Endothelial cell of umbilical vein (primary cell): ENCODE measurements around the gene WDR74. TPM values are rescaled to one million over a fixed set of nuclear protein-coding genes. Genes with fewer than 3 reads are reported as not detected.
"Not testable (repeated sequence)": the region's sequence is repeated elsewhere in the genome, so short reads cannot be mapped to it uniquely, and the experiment has no call there.

Experiments used
- BruUV-seq: library from RNA; stranded (reverse); fragments of 400-500 nt; replicated peaks from 2 replicates; lab custom pipeline; 2021; lab: Mats Ljungman, UMichigan
- CTCF ChIA-PET: fragments of 300-600, 350-600 bp; sonication (Branson Sonifier 250); formaldehyde crosslinking; loops from one replicate; lab custom pipeline; 2021; ENCODE audit warnings: antibody characterized with exemption, inconsistent platforms; lab: Charles Lee
- POLR2A ChIA-PET: fragments of 300-600, 350-600 bp; sonication (Branson Sonifier 250); formaldehyde crosslinking; loops from one replicate; lab custom pipeline; 2021; ENCODE audit warnings: antibody characterized with exemption, inconsistent platforms; lab: Charles Lee
- DNase-seq: peaks from one replicate; pipeline ENCODE4 v3.0.0-alpha.2; 2011; ENCODE audit warnings: low read depth, low spot score
- FAIRE-seq: peaks from 2 replicates; lab custom pipeline; 2011; peaks lifted over from hg19 to GRCh38; lab: Jason Lieb, UNC
- H2AFZ ChIP-seq: 2 replicates; pipeline ENCODE4 v1.6.0; 2012; ENCODE audit warnings: low read depth, low read length, control low read depth, inconsistent platforms
- H3K27ac ChIP-seq: 2 replicates; pipeline ENCODE4 v1.5.1; 2011; ENCODE audit warnings: low read depth, mild to moderate bottlenecking, control low read depth, low read length, moderate library complexity; ENCODE audit not compliant: insufficient read depth
- H3K27me3 ChIP-seq, 2 experiments: 2 replicates each; pipeline versions ENCODE4 v1.6.0 to v1.6.1; 2011; ENCODE audit warnings: low read length in 2 of 2, mixed read lengths in 1 of 2; ENCODE audit not compliant: control insufficient read depth in 2 of 2, insufficient read depth in 2 of 2
- H3K36me3 ChIP-seq, 2 experiments: 2 replicates in 1 of 2; 3 replicates in 1 of 2; pipeline ENCODE4 v1.5.1; 2011; ENCODE audit warnings: low read length in 2 of 2, mild to moderate bottlenecking in 1 of 2, moderate library complexity in 1 of 2; ENCODE audit not compliant: control insufficient read depth in 2 of 2, insufficient read depth in 2 of 2; ENCODE audit errors: extremely low read depth in 1 of 2
- H3K4me1 ChIP-seq: 3 replicates; pipeline ENCODE4 v1.5.1; 2011; ENCODE audit warnings: mild to moderate bottlenecking, low read length; ENCODE audit not compliant: control insufficient read depth, insufficient read depth; ENCODE audit errors: extremely low read depth
- H3K4me2 ChIP-seq: 2 replicates; pipeline ENCODE4 v1.6.1; 2011; ENCODE audit warnings: low read length, control low read depth, mixed read lengths; ENCODE audit not compliant: insufficient read depth
- H3K4me3 ChIP-seq, 3 experiments: fragments of 200-600 bp in 1 of 3; sonication (generic), shearing (Covaris generic) in 1 of 3; replicated peaks in 1 of 3; 2 replicates each; pipeline ENCODE4 v1.5.1; 2011 to 2016; ENCODE audit warnings: control low read depth in 3 of 3, low read length in 3 of 3, mild to moderate bottlenecking in 2 of 3, inconsistent platforms in 1 of 3, low read depth in 1 of 3, moderate library complexity in 1 of 3; ENCODE audit not compliant: insufficient read depth in 1 of 3
- H3K79me2 ChIP-seq: 2 replicates; pipeline ENCODE4 v1.6.0; 2012; ENCODE audit warnings: low read length, inconsistent platforms; ENCODE audit not compliant: control insufficient read depth, insufficient read depth
- H3K9ac ChIP-seq: replicated peaks from 2 replicates; pipeline ENCODE3; 2011; ENCODE audit warnings: low read length, control low read depth; ENCODE audit not compliant: insufficient read depth; ENCODE audit errors: extremely low read depth
- H3K9me1 ChIP-seq: replicated peaks from 3 replicates; pipeline ENCODE4 v1.6.0; 2011; ENCODE audit warnings: mild to moderate bottlenecking, low read length; ENCODE audit not compliant: control insufficient read depth, insufficient read depth; ENCODE audit errors: extremely low read depth
- H3K9me3 ChIP-seq: replicated peaks from 2 replicates; pipeline ENCODE4 v1.5.1; 2012; ENCODE audit warnings: low read length, inconsistent platforms; ENCODE audit not compliant: control insufficient read depth, insufficient read depth
- H4K20me1 ChIP-seq: replicated peaks from 2 replicates; pipeline ENCODE3; 2011; ENCODE audit warnings: mild to moderate bottlenecking, low read length; ENCODE audit not compliant: control insufficient read depth, insufficient read depth; ENCODE audit errors: extremely low read depth
- CTCF ChIP-seq, 2 donors: IDR thresholded peaks; 1 replicate in 1 of 2; 2 replicates in 1 of 2; pipeline ENCODE4 v1.5.1; 2011; ENCODE audit warnings: low read length in 2 of 2, mild to moderate bottlenecking in 2 of 2, moderate library complexity in 2 of 2, control low read depth in 1 of 2, inconsistent platforms in 1 of 2, low read depth in 1 of 2; ENCODE audit not compliant: insufficient read depth in 1 of 2; ENCODE audit errors: extremely low read depth in 1 of 2
- EZH2 ChIP-seq: IDR thresholded peaks from 2 replicates; pipeline ENCODE4 v1.6.1; 2012; ENCODE audit warnings: borderline replicate concordance, low read depth, mild to moderate bottlenecking, moderate library complexity, low read length, inconsistent platforms; ENCODE audit not compliant: severe bottlenecking
- FOS ChIP-seq: IDR thresholded peaks from 2 replicates; pipeline ENCODE4 v1.6.1; 2011; ENCODE audit warnings: mild to moderate bottlenecking, low read length, moderate library complexity, borderline replicate concordance; ENCODE audit not compliant: insufficient read depth
- GATA2 ChIP-seq: IDR thresholded peaks from 2 replicates; pipeline ENCODE4 v1.7.0; 2011; ENCODE audit warnings: low read depth, mild to moderate bottlenecking, moderate library complexity, mixed read lengths, low read length; ENCODE audit not compliant: insufficient read length, insufficient read depth
- JUN ChIP-seq: IDR thresholded peaks from 2 replicates; pipeline ENCODE4 v1.6.1; 2011; ENCODE audit warnings: borderline replicate concordance, low read depth; ENCODE audit not compliant: insufficient read length, insufficient read depth
- MYC ChIP-seq: IDR thresholded peaks from one replicate; pipeline ENCODE4 v1.6.1; 2011; ENCODE audit warnings: mild to moderate bottlenecking, low read depth, low read length
- POLR2A ChIP-seq: IDR thresholded peaks from 2 replicates; pipeline ENCODE4 v1.6.1; 2012; ENCODE audit warnings: low read depth, mild to moderate bottlenecking, control low read depth, low read length
- POLR2AphosphoS5 ChIP-seq: IDR thresholded peaks from 2 replicates; pipeline ENCODE4 v1.6.1; 2012; ENCODE audit warnings: low read depth, mild to moderate bottlenecking, control low read depth, low read length, moderate library complexity; ENCODE audit not compliant: insufficient read depth
- dilution Hi-C: fragments of 300-500 bp; cut with MboI; formaldehyde crosslinking; loops from one replicate; pipeline ENCODE4 v1.15.0; 2019; ENCODE audit warnings: low sequenced_read_pairs; ENCODE audit not compliant: extremely low pct_ligation_motif_present
- intact Hi-C: fragments of 100-400 bp; cut with micrococcal nuclease; formaldehyde crosslinking; loops from one replicate; pipeline ENCODE4 v1.10.0; 2022
- polyA plus RNA-seq, 4 experiments: library from polyadenylated mRNA; depleted of rRNA in 3 of 4; stranded (reverse) in 3 of 4; unstranded in 1 of 4; fragments of >200 nt; gene quantifications; 2 replicates each; pipeline versions ENCODE4 v1.2.1 to v1.2.3, GENCODE V29; 2011 to 2012; ENCODE audit warnings: missing spikeins in 1 of 4
- total RNA-seq: library from RNA; stranded (reverse); gene quantifications from 2 replicates; pipeline ENCODE4 v1.2.3, GENCODE V29; 2021
- TF ChIP-seq, protein P1 (sequence below): IDR thresholded peaks from 2 replicates; pipeline ENCODE4 v1.6.1; 2011; ENCODE audit not compliant: insufficient read depth, insufficient read length

The WDR74 gene
- total and polyA plus RNA-seq, 2 donors (not counting 3 experiments of a cell fraction or from before 2014, with no cell fraction given), result 44.7 to 51.7 TPM

DNA sequence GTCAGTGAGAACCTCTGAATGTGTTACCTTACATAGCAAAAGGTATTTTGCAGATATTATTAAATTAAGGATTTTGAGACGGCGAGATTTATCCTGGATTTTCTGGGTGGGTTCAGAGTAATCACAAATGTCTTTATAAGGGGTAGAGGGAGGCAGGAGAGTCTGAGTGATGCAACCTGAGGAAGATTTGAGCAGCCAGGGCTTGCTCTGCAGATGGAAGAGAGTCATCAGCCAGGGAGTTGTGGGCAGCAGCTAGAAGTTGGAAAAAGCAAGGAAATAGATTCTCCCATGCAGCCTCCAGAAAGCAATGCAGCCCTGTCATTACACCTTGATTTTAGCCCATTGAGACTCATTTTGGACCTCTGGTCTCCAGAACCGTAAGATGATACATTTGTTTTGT, 4.1 kb upstream of the WDR74 start:
- no peaks in the 10 kb centered on the region for H3K36me3 ChIP-seq
- no peak overlapping the region for H3K4me3 ChIP-seq
- CTCF ChIA-PET, result interaction anchor here (1.5 to 1.6 kb wide), 2 partner anchors 10 to 18 kb away, joined by 3 to 6 read pairs; no protein-coding TSS in a partner anchor
- no peaks in the 10 kb centered on the region for H4K20me1 ChIP-seq
- H2AFZ ChIP-seq, result no peak overlapping the region
- TF ChIP-seq JUN, result no peak
- TF ChIP-seq POLR2AphosphoS5, result no peak
- no peak for TF ChIP-seq GATA2
- TF ChIP-seq CTCF (IDR thresholded peaks at IDR 0.05; ENCODE audit: extremely low read depth in 1 of 2, insufficient read depth in 1 of 2, low read depth in 1 of 2, low read length in 2 of 2), result no peak
- TF ChIP-seq FOS, result no peak
- TF ChIP-seq MYC, result no peak
- no peak for TF ChIP-seq POLR2A
- TF ChIP-seq, protein P1, sequence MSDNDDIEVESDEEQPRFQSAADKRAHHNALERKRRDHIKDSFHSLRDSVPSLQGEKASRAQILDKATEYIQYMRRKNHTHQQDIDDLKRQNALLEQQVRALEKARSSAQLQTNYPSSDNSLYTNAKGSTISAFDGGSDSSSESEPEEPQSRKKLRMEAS, result no peak
- no peak for TF ChIP-seq EZH2
- H3K27me3 ChIP-seq, result no peaks in the 10 kb centered on the region
- no TSS peak for BruUV-seq
- FAIRE-seq, result no peak
- no peak for DNase-seq
- no peaks in the 10 kb centered on the region for H3K9me1 ChIP-seq
- H3K4me2 ChIP-seq, result no peak overlapping the region
- no peaks in the 10 kb centered on the region for H3K9me3 ChIP-seq
- intact Hi-C loops, result loop anchor here (5.0 kb wide), 2 partner anchors 251 to 291 kb away; partner anchors contain the start of gene TUT1
- no peak overlapping the region for H3K9ac ChIP-seq
- POLR2A ChIA-PET, result interaction anchor here (0.7 kb wide), 1 partner anchor 39 kb away, joined by 5 read pairs; no protein-coding TSS in a partner anchor
- H3K79me2 ChIP-seq, result peaks cover 8% of the 10 kb centered on the region
- H3K27ac ChIP-seq, result no peak overlapping the region
- dilution Hi-C loops, result no loop called here
- peaks cover 7% of the 10 kb centered on the region for H3K4me1 ChIP-seq

DNA sequence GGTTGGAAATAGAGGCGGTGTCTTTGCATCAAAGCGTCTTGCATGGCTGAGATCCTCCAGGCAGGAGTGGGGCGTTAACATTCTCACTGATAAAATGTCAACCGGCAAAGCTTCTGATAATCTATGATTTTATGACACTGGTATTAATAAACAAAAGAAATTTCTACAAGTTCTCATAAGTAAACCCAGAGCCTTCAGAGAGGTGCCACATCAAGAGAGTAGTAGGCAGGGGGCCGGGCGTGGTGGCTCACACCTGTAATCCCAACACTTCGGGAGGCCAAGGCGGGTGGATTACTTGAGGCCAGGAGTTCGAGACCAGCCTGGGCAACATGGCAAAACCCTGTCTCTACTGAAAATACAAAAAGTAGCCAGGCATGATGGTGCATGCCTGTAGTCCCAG, 3.5 kb upstream of the WDR74 start:
- H3K4me2 ChIP-seq, H3K27ac ChIP-seq, H3K9me3 ChIP-seq, H2AFZ ChIP-seq, H3K27me3 ChIP-seq, H3K4me3 ChIP-seq, BruUV-seq, DNase-seq, H3K4me1 ChIP-seq, H4K20me1 ChIP-seq, FAIRE-seq, H3K9me1 ChIP-seq, dilution Hi-C loops, H3K9ac ChIP-seq, H3K36me3 ChIP-seq: not testable (repeated sequence)
- peaks cover 14% of the 10 kb centered on the region for H3K79me2 ChIP-seq
- intact Hi-C loops, result loop anchor here (1.0 to 5.0 kb wide), 3 partner anchors 38 to 291 kb away; partner anchors contain the start of gene TUT1
- ChIA-PET CTCF (interaction anchor here (1.6 kb wide), 1 partner anchor 11 kb away, joined by 6 read pairs; no protein-coding TSS in a partner anchor), POLR2A (interaction anchor here (0.7 kb wide), 1 partner anchor 39 kb away, joined by 5 read pairs; no protein-coding TSS in a partner anchor)
